H1 (cell line): ENCODE measurements around the gene ATE1. TPM values are rescaled to one million over a fixed set of nuclear protein-coding genes. Genes with fewer than 3 reads are reported as not detected.

ENCODE experiments used
- CTCF ChIA-PET: fragments of 300-600 bp; sonication (Branson Sonifier 250); formaldehyde crosslinking; loops from one replicate; lab custom pipeline; 2021; ENCODE audit not compliant: partially characterized antibody; lab: Charles Lee
- POLR2A ChIA-PET: fragments of 300-600 bp; sonication (Branson Sonifier 250); formaldehyde crosslinking; loops from one replicate; lab custom pipeline; 2021; ENCODE audit warnings: inconsistent platforms; ENCODE audit not compliant: partially characterized antibody; lab: Charles Lee
- DNase-seq, 2 experiments: peaks; one replicate each; pipeline versions ENCODE4 v3.0.0 to v3.0.0-alpha.2; 2010 to 2022; ENCODE audit warnings: low spot score in 2 of 2, low read depth in 1 of 2, mixed read lengths in 1 of 2
- FAIRE-seq: peaks from 2 replicates; lab custom pipeline; 2011; peaks lifted over from hg19 to GRCh38; lab: Jason Lieb, UNC
- H2AFZ ChIP-seq: 2 replicates; pipeline ENCODE4 v1.8.1; 2012; ENCODE audit warnings: low read length, inconsistent platforms
- H2AK5ac ChIP-seq: 2 replicates; pipeline ENCODE4 v1.6.1; 2013; ENCODE audit warnings: low read depth, low read length
- H2BK120ac ChIP-seq: replicated peaks from 2 replicates; pipeline ENCODE3; 2013; ENCODE audit warnings: low read depth, low read length, inconsistent platforms
- H2BK12ac ChIP-seq: 2 replicates; pipeline ENCODE4 v1.6.1; 2013; ENCODE audit warnings: low read depth, low read length
- H2BK15ac ChIP-seq: 2 replicates; pipeline ENCODE4 v1.6.1; 2013; ENCODE audit warnings: low read length
- H2BK20ac ChIP-seq: 2 replicates; pipeline ENCODE4 v1.6.1; 2013; ENCODE audit warnings: low read length
- H2BK5ac ChIP-seq: 2 replicates; pipeline ENCODE4 v1.6.1; 2013; ENCODE audit warnings: low read depth, low read length
- H3K14ac ChIP-seq: 2 replicates; pipeline ENCODE4 v1.6.1; 2013; ENCODE audit warnings: inconsistent platforms; ENCODE audit not compliant: insufficient read length
- H3K18ac ChIP-seq: 2 replicates; pipeline ENCODE4 v1.6.1; 2013; ENCODE audit warnings: low read length; ENCODE audit errors: extremely low read depth
- H3K23ac ChIP-seq: 2 replicates; pipeline ENCODE4 v1.6.1; 2013; ENCODE audit warnings: inconsistent platforms; ENCODE audit not compliant: insufficient read length
- H3K23me2 ChIP-seq: 2 replicates; pipeline ENCODE4 v1.6.1; 2013; ENCODE audit warnings: low read depth, low read length
- H3K27ac ChIP-seq: 2 replicates; pipeline ENCODE4 v1.6.1; 2011; ENCODE audit warnings: low read depth, low read length, inconsistent platforms
- H3K27me3 ChIP-seq, 4 experiments: replicated peaks in 1 of 4; 1 replicate in 1 of 4; 2 replicates in 3 of 4; pipeline versions ENCODE4 v1.6.1 to v1.8.1; 2011 to 2013; ENCODE audit warnings: low read length in 3 of 4, mild to moderate bottlenecking in 3 of 4, inconsistent platforms in 2 of 4, mixed read lengths in 2 of 4, moderate library complexity in 1 of 4; ENCODE audit not compliant: control insufficient read depth in 3 of 4, insufficient read depth in 3 of 4; ENCODE audit errors: extremely low read depth in 1 of 4
- H3K36me3 ChIP-seq, 4 experiments: 2 replicates each; pipeline versions ENCODE4 v1.6.1 to v1.8.1; 2011 to 2013; ENCODE audit warnings: mild to moderate bottlenecking in 4 of 4, low read length in 3 of 4, moderate library complexity in 2 of 4, control low read depth in 1 of 4, inconsistent platforms in 1 of 4; ENCODE audit not compliant: insufficient read depth in 4 of 4, control insufficient read depth in 2 of 4
- H3K4ac ChIP-seq: replicated peaks from 2 replicates; pipeline ENCODE3; 2013; ENCODE audit warnings: low read length, low read depth, mixed read lengths, inconsistent platforms; ENCODE audit not compliant: insufficient read length
- H3K4me1 ChIP-seq, 4 experiments: replicated peaks in 1 of 4; 1 replicate in 1 of 4; 2 replicates in 3 of 4; pipeline versions ENCODE4 v1.6.1 to v1.8.1; 2011 to 2013; ENCODE audit warnings: low read length in 3 of 4, inconsistent platforms in 2 of 4, mixed read lengths in 1 of 4; ENCODE audit not compliant: insufficient read depth in 4 of 4, control insufficient read depth in 3 of 4
- H3K4me2 ChIP-seq, 2 experiments: 2 replicates each; pipeline versions ENCODE4 v1.6.1 to v1.8.1; 2011 to 2013; ENCODE audit warnings: low read depth in 2 of 2, low read length in 2 of 2, control low read depth in 1 of 2, inconsistent platforms in 1 of 2, mild to moderate bottlenecking in 1 of 2; ENCODE audit not compliant: insufficient read depth in 1 of 2
- H3K4me3 ChIP-seq, 4 experiments: fragments of 200-600, 300-600 bp in 1 of 4; sonication (generic), shearing (Covaris generic), sonication (Bioruptor Twin) in 1 of 4; 2 replicates each; pipeline versions ENCODE4 v1.5.1 to v1.8.1; 2011 to 2016; ENCODE audit warnings: low read length in 4 of 4, low read depth in 3 of 4, control low read depth in 2 of 4, inconsistent platforms in 2 of 4, mild to moderate bottlenecking in 2 of 4, mixed read lengths in 1 of 4, moderate library complexity in 1 of 4; ENCODE audit not compliant: insufficient read depth in 2 of 4; ENCODE audit errors: extremely low read depth in 1 of 4
- H3K56ac ChIP-seq: replicated peaks from 2 replicates; pipeline ENCODE3; 2013; ENCODE audit warnings: low read depth, mild to moderate bottlenecking, mixed read lengths, low read length, inconsistent platforms; ENCODE audit not compliant: insufficient read length
- H3K79me1 ChIP-seq: 2 replicates; pipeline ENCODE4 v1.6.1; 2013; ENCODE audit warnings: low read depth, low read length, control low read depth
- H3K79me2 ChIP-seq, 2 experiments: 2 replicates each; pipeline versions ENCODE4 v1.6.1 to v1.8.1; 2012 to 2013; ENCODE audit warnings: low read length in 2 of 2, mild to moderate bottlenecking in 2 of 2, inconsistent platforms in 1 of 2; ENCODE audit not compliant: insufficient read depth in 2 of 2, control insufficient read depth in 1 of 2
- H3K9ac ChIP-seq, 4 experiments: replicated peaks in 1 of 4; 1 replicate in 1 of 4; 2 replicates in 3 of 4; pipeline versions ENCODE4 v1.6.1 to v1.8.1; 2011 to 2013; ENCODE audit warnings: low read depth in 3 of 4, low read length in 3 of 4, control low read depth in 2 of 4, mild to moderate bottlenecking in 2 of 4, moderate library complexity in 2 of 4, inconsistent platforms in 1 of 4; ENCODE audit errors: extremely low read depth in 1 of 4
- H3K9me3 ChIP-seq, 2 experiments: 2 replicates each; pipeline versions ENCODE4 v1.6.1 to v1.8.1; 2012 to 2013; ENCODE audit warnings: mild to moderate bottlenecking in 2 of 2, moderate library complexity in 2 of 2, control low read depth in 1 of 2, inconsistent platforms in 1 of 2, low read depth in 1 of 2, low read length in 1 of 2, mixed read lengths in 1 of 2; ENCODE audit not compliant: insufficient read depth in 2 of 2
- H4K20me1 ChIP-seq, 2 experiments: replicated peaks in 1 of 2; 2 replicates each; pipeline versions ENCODE3 to v1.8.1; 2011 to 2013; ENCODE audit warnings: inconsistent platforms in 2 of 2, low read length in 2 of 2, mild to moderate bottlenecking in 1 of 2; ENCODE audit not compliant: insufficient read depth in 2 of 2, control insufficient read depth in 1 of 2
- H4K5ac ChIP-seq: 2 replicates; pipeline ENCODE4 v1.6.1; 2013; ENCODE audit warnings: low read length, low read depth, mixed read lengths, inconsistent platforms; ENCODE audit not compliant: insufficient read length
- H4K8ac ChIP-seq: 2 replicates; pipeline ENCODE4 v1.8.0; 2013; ENCODE audit warnings: mild to moderate bottlenecking, moderate library complexity, low read length, inconsistent platforms; ENCODE audit not compliant: insufficient read depth; ENCODE audit errors: extremely low read depth
- H4K91ac ChIP-seq: replicated peaks from 2 replicates; pipeline ENCODE3; 2013; ENCODE audit warnings: low read length, mixed read lengths, inconsistent platforms; ENCODE audit not compliant: insufficient read length
- BACH1 ChIP-seq: IDR thresholded peaks from 2 replicates; pipeline ENCODE4 v1.6.1; 2012; ENCODE audit warnings: low read length, improper control_type of control experiment
- CREB1 ChIP-seq: IDR thresholded peaks from 2 replicates; pipeline ENCODE4 v1.6.1; 2012; ENCODE audit warnings: inconsistent platforms
- JUN ChIP-seq: IDR thresholded peaks from 2 replicates; pipeline ENCODE4 v1.6.1; 2011; ENCODE audit warnings: low read depth, mild to moderate bottlenecking, improper control_type of control experiment, low read length
- NANOG ChIP-seq: IDR thresholded peaks from 2 replicates; pipeline ENCODE4 v1.6.1; 2011; ENCODE audit warnings: low read length, low read depth, mild to moderate bottlenecking, inconsistent platforms; ENCODE audit not compliant: insufficient read depth, poor library complexity, severe bottlenecking
- RFX5 ChIP-seq: IDR thresholded peaks from 2 replicates; pipeline ENCODE4 v1.6.1; 2011; ENCODE audit warnings: low read depth, low read length, improper control_type of control experiment, borderline replicate concordance
- SIRT6 ChIP-seq: IDR thresholded peaks from one replicate; pipeline ENCODE4 v1.7.1; 2012; ENCODE audit warnings: low read length, inconsistent platforms
- SP2 ChIP-seq: IDR thresholded peaks from 2 replicates; pipeline ENCODE4 v1.6.1; 2012; ENCODE audit warnings: mild to moderate bottlenecking, low read length, inconsistent platforms
- SRF ChIP-seq: IDR thresholded peaks from 2 replicates; pipeline ENCODE4 v1.6.1; 2011; ENCODE audit warnings: mild to moderate bottlenecking, low read depth, low read length, moderate library complexity
- TAF1 ChIP-seq: IDR thresholded peaks from 2 replicates; pipeline ENCODE4 v1.6.1; 2011; ENCODE audit warnings: mild to moderate bottlenecking, low read depth, low read length
- TCF12 ChIP-seq: IDR thresholded peaks from 2 replicates; pipeline ENCODE4 v1.6.1; 2011; ENCODE audit warnings: low read depth, mild to moderate bottlenecking, low read length
- WGBS, 2 experiments: shearing (Covaris generic) in 1 of 2; methylation state at CpG; one replicate each; pipeline versions ENCODE4 v1.1.6 to v1.1.7; 2013 to 2015; ENCODE audit warnings: low lambda C conversion rate in 2 of 2, mixed read lengths in 2 of 2, inconsistent platforms in 1 of 2, low coverage in 1 of 2, missing lambda C conversion rate in 1 of 2; ENCODE audit not compliant: insufficient replicate concordance in 2 of 2, insufficient coverage in 1 of 2, insufficient read length in 1 of 2; ENCODE audit errors: extremely low coverage in 1 of 2, missing lambda C conversion rate in 1 of 2; 5-methylcytosine and 5-hydroxymethylcytosine counted together
- polyA plus RNA-seq, 7 experiments: library from polyadenylated mRNA; depleted of rRNA in 3 of 7; stranded (reverse) in 5 of 7; unstranded in 2 of 7; fragments of >200 nt in 5 of 7; fragments of 200-250 nt in 2 of 7; gene quantifications; 1 replicate in 5 of 7; 2 replicates in 1 of 7; 4 replicates in 1 of 7; pipeline versions ENCODE4 v1.2.1 to v1.2.3, GENCODE V29; 2011 to 2013; ENCODE audit warnings: missing spikeins in 2 of 7, mixed read lengths in 2 of 7
- total RNA-seq: library from RNA; stranded (reverse); fragmentation: NEBNext Ultra II Directional; extraction: Animal tissue kit (Norgen Biotek cat#: 25700); gene quantifications from 2 replicates; pipeline ENCODE4 v1.2.1, GENCODE V29; 2021
- TF ChIP-seq, protein P1 (sequence below): IDR thresholded peaks from 2 replicates; pipeline ENCODE4 v1.6.1; 2012; ENCODE audit warnings: low read length, inconsistent platforms

The ATE1 gene
- total and polyA plus RNA-seq, 2 of the 8 experiments (the other 6 are each of a cell fraction or from before 2014, with no cell fraction given) = 8.8 to 26.9 TPM

DNA sequence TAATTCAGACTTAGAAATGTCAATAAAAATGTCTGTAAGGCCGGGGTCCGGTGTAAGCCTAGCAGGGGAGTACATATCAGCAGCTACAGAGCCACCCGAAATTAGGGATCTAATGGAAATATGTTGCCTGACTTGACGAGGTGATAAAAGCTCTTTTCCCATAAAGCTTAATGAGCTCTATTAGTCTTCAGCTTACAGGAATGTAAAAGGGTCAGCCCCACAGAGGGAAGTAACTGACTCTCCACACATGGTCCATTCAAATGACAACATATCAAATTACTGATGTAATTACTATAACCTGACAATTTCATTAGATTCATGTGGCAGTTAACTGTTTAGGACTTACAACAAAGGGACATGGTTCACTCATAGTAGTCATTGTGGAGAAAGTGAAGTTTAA lies 62.3 kb downstream of the ATE1 start:
- 93% methylated on average over 4 of the region's 4 CpGs; no CpG with 5 or more reads in 1 of the 2 experiments for WGBS, 2 experiments
- Histone ChIP-seq H3K27ac (no peak overlapping the region), H2BK120ac (no peak overlapping the region), H3K4me1 (no peaks in the 10 kb centered on the region; a peak in 2 of 7 replicates), H3K23ac (no peak overlapping the region), H2BK20ac (no peak overlapping the region), H3K23me2 (no peaks in the 10 kb centered on the region), H4K20me1 (no peaks in the 10 kb centered on the region), H3K9ac (no peak overlapping the region), H2AK5ac (no peak overlapping the region), H3K14ac (no peak overlapping the region), H3K36me3 (peaks cover 0 to 13% (median 0%) of the 10 kb centered on the region in 4 experiments; a peak in 5 of 8 replicates), H2BK5ac (no peak overlapping the region), H2BK15ac (no peak overlapping the region), H3K79me1 (peaks cover 2% of the 10 kb centered on the region), H3K4me2 (no peak overlapping the region), H4K8ac (no peak overlapping the region), H4K91ac (no peak overlapping the region), H3K27me3 (no peaks in the 10 kb centered on the region), H3K4ac (no peak overlapping the region), H2AFZ (no peak overlapping the region), H3K79me2 (no peaks in the 10 kb centered on the region), H3K56ac (no peak overlapping the region), H3K4me3 (no peak overlapping the region), H3K9me3 (0 out of 4 replicates have a peak, but pooled peaks cover 0 to 2% of the 10 kb centered on the region in 2 experiments), H2BK12ac (no peak overlapping the region), H4K5ac (no peak overlapping the region), H3K18ac (no peak overlapping the region)
- CTCF ChIA-PET = interaction anchor here (0.7 to 1.6 kb wide), 4 partner anchors 16 to 202 kb away, joined by 3 to 8 read pairs (median 4); no protein-coding TSS in a partner anchor
- FAIRE-seq (no peak), DNase-seq (no peak)
- POLR2A ChIA-PET = interaction anchor here (1.4 kb wide), 1 partner anchor 62 kb away, joined by 3 read pairs; the partner anchor contains the start of gene ATE1
- no peak for TF ChIP-seq NANOG
- no peak for TF ChIP-seq RFX5
- no peak for TF ChIP-seq SRF
- no peak for TF ChIP-seq SIRT6
- no peak for TF ChIP-seq BACH1
- TF ChIP-seq, protein P1, sequence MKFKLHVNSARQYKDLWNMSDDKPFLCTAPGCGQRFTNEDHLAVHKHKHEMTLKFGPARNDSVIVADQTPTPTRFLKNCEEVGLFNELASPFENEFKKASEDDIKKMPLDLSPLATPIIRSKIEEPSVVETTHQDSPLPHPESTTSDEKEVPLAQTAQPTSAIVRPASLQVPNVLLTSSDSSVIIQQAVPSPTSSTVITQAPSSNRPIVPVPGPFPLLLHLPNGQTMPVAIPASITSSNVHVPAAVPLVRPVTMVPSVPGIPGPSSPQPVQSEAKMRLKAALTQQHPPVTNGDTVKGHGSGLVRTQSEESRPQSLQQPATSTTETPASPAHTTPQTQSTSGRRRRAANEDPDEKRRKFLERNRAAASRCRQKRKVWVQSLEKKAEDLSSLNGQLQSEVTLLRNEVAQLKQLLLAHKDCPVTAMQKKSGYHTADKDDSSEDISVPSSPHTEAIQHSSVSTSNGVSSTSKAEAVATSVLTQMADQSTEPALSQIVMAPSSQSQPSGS = no peak
- no peak for TF ChIP-seq TCF12
- no peak for TF ChIP-seq TAF1
- no peak for TF ChIP-seq CREB1
- TF ChIP-seq JUN = no peak
- TF ChIP-seq SP2 = no peak
